CD8-positive, alpha-beta memory T cell (primary cell): Measurements from ENCODE around the gene SETD1A. TPM values are rescaled to one million over a fixed set of nuclear protein-coding genes. Genes with fewer than 3 reads are reported as not detected.

Experiments
- CTCF ChIA-PET: fragments of 350-600 bp; sonication (Branson Sonifier 250); formaldehyde crosslinking; loops from one replicate; lab custom pipeline; 2021; ENCODE audit warnings: antibody characterized with exemption; lab: Charles Lee
- POLR2A ChIA-PET: fragments of 350-600 bp; sonication (Branson Sonifier 250); formaldehyde crosslinking; loops from one replicate; lab custom pipeline; 2021; ENCODE audit warnings: antibody characterized with exemption; lab: Charles Lee
- DNase-seq, 5 donors: peaks; one replicate each; pipeline versions ENCODE4 v3.0.0 to v3.0.0-alpha.2; 2020 to 2022; ENCODE audit warnings: mixed read lengths in 1 of 5
- H3K27ac ChIP-seq: one replicate; pipeline ENCODE4 v1.7.0; 2013; ENCODE audit warnings: low read depth, mild to moderate bottlenecking, low read length, moderate library complexity
- H3K27me3 ChIP-seq: 2 replicates; pipeline ENCODE4 v1.7.0; 2013; ENCODE audit warnings: low read length, mild to moderate bottlenecking; ENCODE audit not compliant: insufficient read depth, poor library complexity, severe bottlenecking
- H3K36me3 ChIP-seq: 2 replicates; pipeline ENCODE4 v1.7.0; 2013; ENCODE audit warnings: mild to moderate bottlenecking, low read length, moderate library complexity; ENCODE audit not compliant: insufficient read depth
- H3K4me1 ChIP-seq: 2 replicates; pipeline ENCODE4 v1.7.0; 2013; ENCODE audit warnings: mild to moderate bottlenecking, low read length, moderate library complexity; ENCODE audit not compliant: insufficient read depth
- H3K4me3 ChIP-seq: 2 replicates; pipeline ENCODE4 v1.7.0; 2013; ENCODE audit warnings: mild to moderate bottlenecking, low read length
- H3K9me3 ChIP-seq: 2 replicates; pipeline ENCODE4 v1.7.0; 2013; ENCODE audit warnings: mild to moderate bottlenecking, low read length
- H3K27ac Mint-ChIP-seq, 8 donors: one replicate each; pipeline ENCODE4 v1.8.0; 2020 to 2021; ENCODE audit warnings: mixed read lengths in 8 of 8, mild to moderate bottlenecking in 6 of 8, inconsistent platforms in 3 of 8, moderate library complexity in 3 of 8
- H3K27me3 Mint-ChIP-seq, 2 donors: one replicate each; pipeline ENCODE4 v1.8.0; 2020 to 2021; ENCODE audit warnings: mixed read lengths in 2 of 2, mild to moderate bottlenecking in 1 of 2, moderate library complexity in 1 of 2
- H3K36me3 Mint-ChIP-seq, 3 donors: one replicate each; pipeline ENCODE4 v1.8.0; 2020 to 2021; ENCODE audit warnings: mixed read lengths in 3 of 3, inconsistent platforms in 1 of 3, mild to moderate bottlenecking in 1 of 3
- H3K4me1 Mint-ChIP-seq, 3 donors: one replicate each; pipeline ENCODE4 v1.8.0; 2020 to 2021; ENCODE audit warnings: mixed read lengths in 3 of 3, inconsistent platforms in 1 of 3, mild to moderate bottlenecking in 1 of 3
- H3K4me3 Mint-ChIP-seq, 7 donors: one replicate each; pipeline ENCODE4 v1.8.0; 2020 to 2021; ENCODE audit warnings: mixed read lengths in 7 of 7, mild to moderate bottlenecking in 6 of 7, moderate library complexity in 4 of 7, inconsistent platforms in 2 of 7
- H3K9me3 Mint-ChIP-seq, 5 donors: one replicate each; pipeline ENCODE4 v1.8.0; 2020 to 2022; ENCODE audit warnings: mixed read lengths in 5 of 5, mild to moderate bottlenecking in 3 of 5, moderate library complexity in 2 of 5, inconsistent platforms in 1 of 5
- polyA plus RNA-seq: library from polyadenylated mRNA; unstranded; fragments of 300-500 nt; fragmentation: Illumina TruSeq; gene quantifications from one replicate; pipeline ENCODE4 v1.2.3, GENCODE V29; 2021
- total RNA-seq, 2 experiments: library from RNA; stranded (reverse); gene quantifications; one replicate each; pipeline ENCODE4 v1.2.3, GENCODE V29; 2021

SETD1A gene
- total and polyA plus RNA-seq, 3 experiments from 2014 or later: 2.6 to 28.8 (median 24.7) TPM

- Mint-ChIP-seq H3K9me3 (no peaks in the 10 kb centered on the region), H3K4me3 (peak overlapping the region; percentile 93 to 99 (median 96)), H3K27me3 (no peaks in the 10 kb centered on the region), H3K27ac (peak overlapping the region; percentile 95 to 100 (median 98)), H3K36me3 (peaks cover 0 to 18% (median 0%) of the 10 kb centered on the region in 3 donors), H3K4me1 (peaks cover 15 to 31% (median 16%) of the 10 kb centered on the region in 3 donors)
- Histone ChIP-seq H3K27me3 (no peaks in the 10 kb centered on the region), H3K27ac (peak overlapping the region; percentile 61), H3K4me3 (peak overlapping the region; percentile 95), H3K4me1 (no peaks in the 10 kb centered on the region), H3K9me3 (no peaks in the 10 kb centered on the region), H3K36me3 (no peaks in the 10 kb centered on the region)
- DNase-seq: peak; percentile 79 to 92 (median 84)
- ChIA-PET POLR2A (interaction anchor here (0.6 to 1.0 kb wide), 2 partner anchors 19 to 174 kb away, joined by 3 read pairs; partner anchors contain the start of gene PHKG2), CTCF (interaction anchor here (0.9 to 5.6 kb wide), 6 partner anchors 20 to 78 kb away, joined by 4 to 60 read pairs (median 8); no protein-coding TSS in a partner anchor)
Observed at GRCh38 chr16:30921748-30922419, 35.7 kb upstream of the SETD1A start.

GRCh38 chr16:30922420-30922959 is 35.1 kb upstream of the SETD1A start:
- H3K36me3 Mint-ChIP-seq: peaks cover 0 to 18% (median 0%) of the 10 kb centered on the region in 3 donors
- peak; percentile 99 to 100 (median 100) for DNase-seq
- H3K27ac Mint-ChIP-seq: peak overlapping the region; percentile 95 to 100 (median 98)
- Histone ChIP-seq H3K4me1 (no peaks in the 10 kb centered on the region), H3K9me3 (no peaks in the 10 kb centered on the region), H3K27me3 (no peaks in the 10 kb centered on the region), H3K27ac (peak overlapping the region; percentile 84), H3K36me3 (no peaks in the 10 kb centered on the region), H3K4me3 (peak overlapping the region; percentile 95)
- peak overlapping the region; percentile 93 to 99 (median 96) for H3K4me3 Mint-ChIP-seq
- peaks cover 15 to 33% (median 16%) of the 10 kb centered on the region in 3 donors for H3K4me1 Mint-ChIP-seq
- ChIA-PET POLR2A (interaction anchor here (0.6 to 1.0 kb wide), 2 partner anchors 20 to 174 kb away, joined by 3 read pairs; partner anchors contain the start of gene PHKG2), CTCF (interaction anchor here (0.9 to 1.0 kb wide), 3 partner anchors 21 to 79 kb away, joined by 4 to 11 read pairs (median 5); no protein-coding TSS in a partner anchor)
- no peaks in the 10 kb centered on the region for H3K27me3 Mint-ChIP-seq
- H3K9me3 Mint-ChIP-seq: no peaks in the 10 kb centered on the region

- Mint-ChIP-seq H3K36me3 (peaks cover 0 to 18% (median 0%) of the 10 kb centered on the region in 3 donors), H3K9me3 (no peaks in the 10 kb centered on the region), H3K4me1 (peaks cover 15 to 33% (median 16%) of the 10 kb centered on the region in 3 donors), H3K27me3 (no peaks in the 10 kb centered on the region), H3K27ac (peak overlapping the region; percentile 95 to 100 (median 98)), H3K4me3 (peak overlapping the region; percentile 93 to 99 (median 96))
- H3K9me3 ChIP-seq: no peaks in the 10 kb centered on the region
- H3K4me1 ChIP-seq: no peaks in the 10 kb centered on the region
- no peaks in the 10 kb centered on the region for H3K36me3 ChIP-seq
- H3K27me3 ChIP-seq: no peaks in the 10 kb centered on the region
- H3K27ac ChIP-seq: peak overlapping the region; percentile 84
- DNase-seq: peak; percentile 93 to 97 (median 95)
- POLR2A ChIA-PET: no interaction called here
- H3K4me3 ChIP-seq: peak overlapping the region; percentile 95
- CTCF ChIA-PET: no interaction called here
Observed at GRCh38 chr16:30922960-30923535, 34.5 kb upstream of the SETD1A start.

- Histone ChIP-seq H3K27me3 (no peaks in the 10 kb centered on the region), H3K36me3 (no peaks in the 10 kb centered on the region), H3K9me3 (no peaks in the 10 kb centered on the region), H3K4me1 (no peaks in the 10 kb centered on the region), H3K27ac (peak within 1 kb of the TSS; percentile 84), H3K4me3 (peak within 1 kb of the TSS; percentile 95)
- ChIA-PET CTCF (no interaction called here), POLR2A (no interaction called here)
- Mint-ChIP-seq H3K4me3 (peak within 1 kb of the TSS; percentile 93 to 99 (median 96)), H3K36me3 (peaks cover 0 to 18% (median 0%) of the 10 kb centered on the region in 3 donors), H3K9me3 (no peaks in the 10 kb centered on the region), H3K27me3 (no peaks in the 10 kb centered on the region), H3K27ac (peak within 1 kb of the TSS; percentile 95 to 100 (median 98)), H3K4me1 (peaks cover 15 to 33% (median 16%) of the 10 kb centered on the region in 3 donors)
- peak in 1 of 5 donors; percentile 62 for DNase-seq
Observed at GRCh38 chr16:30923554-30924075, 33.9 kb upstream of the SETD1A start, which contains the start of gene FBXL19. TSS of gene FBXL19 (plus strand) at chr16:30923572. CDS start at chr16:30925755, 2,183 bp downstream.

- H3K27ac ChIP-seq: no peak overlapping the region
- peak overlapping the region in 3 of 8 donors; percentile 52 to 88 (median 82) for H3K27ac Mint-ChIP-seq
- no peak for DNase-seq
- POLR2A ChIA-PET: no interaction called here
- H3K4me3 Mint-ChIP-seq: peak overlapping the region; percentile 64 to 84 (median 71)
- H3K4me3 ChIP-seq: no peak overlapping the region
- no peaks in the 10 kb centered on the region for H3K36me3 ChIP-seq
- H3K9me3 ChIP-seq: no peaks in the 10 kb centered on the region
- H3K4me1 Mint-ChIP-seq: peaks cover 15 to 33% (median 16%) of the 10 kb centered on the region in 3 donors
- CTCF ChIA-PET: interaction anchor here (1.0 to 2.1 kb wide), 2 partner anchors 10 to 17 kb away, joined by 4 read pairs; no protein-coding TSS in a partner anchor
- no peaks in the 10 kb centered on the region for H3K27me3 Mint-ChIP-seq
- H3K27me3 ChIP-seq: no peaks in the 10 kb centered on the region
- no peaks in the 10 kb centered on the region for H3K9me3 Mint-ChIP-seq
- peaks cover 0 to 20% (median 0%) of the 10 kb centered on the region in 3 donors for H3K36me3 Mint-ChIP-seq
- H3K4me1 ChIP-seq: no peaks in the 10 kb centered on the region
Observed at GRCh38 chr16:30924076-30924912, 33.3 kb upstream of the SETD1A start.

GRCh38 chr16:30924913-30925631 is 32.5 kb upstream of the SETD1A start:
- Mint-ChIP-seq H3K27me3 (no peaks in the 10 kb centered on the region), H3K9me3 (no peaks in the 10 kb centered on the region), H3K36me3 (peaks cover 0 to 20% (median 0%) of the 10 kb centered on the region in 3 donors), H3K27ac (peak overlapping the region in 7 of 8 donors; percentile 9 to 88 (median 46)), H3K4me1 (peaks cover 15 to 33% (median 16%) of the 10 kb centered on the region in 3 donors), H3K4me3 (peak overlapping the region; percentile 64 to 84 (median 71))
- no peaks in the 10 kb centered on the region for H3K36me3 ChIP-seq
- H3K27ac ChIP-seq: no peak overlapping the region
- no peaks in the 10 kb centered on the region for H3K4me1 ChIP-seq
- no peak for DNase-seq
- no peaks in the 10 kb centered on the region for H3K9me3 ChIP-seq
- CTCF ChIA-PET: interaction anchor here (1.0 to 2.1 kb wide), 3 partner anchors 10 to 18 kb away, joined by 4 to 5 read pairs (median 4); no protein-coding TSS in a partner anchor
- POLR2A ChIA-PET: no interaction called here
- H3K4me3 ChIP-seq: no peak overlapping the region
- no peaks in the 10 kb centered on the region for H3K27me3 ChIP-seq
